Glutamatergic neuron (in vitro differentiated cells): ENCODE results near the gene NR1I3. TPM values are rescaled to one million over a fixed set of nuclear protein-coding genes. Genes with fewer than 3 reads are reported as not detected.

Experiments used
- DNase-seq: peaks from one replicate; pipeline ENCODE4 v3.0.0; 2022
- H3K27ac Mint-ChIP-seq: one replicate; pipeline ENCODE4 v1.8.0; 2020; ENCODE audit warnings: mild to moderate bottlenecking, mixed read lengths, inconsistent platforms; ENCODE audit not compliant: unreplicated experiment
- H3K27me3 Mint-ChIP-seq: one replicate; pipeline ENCODE4 v1.8.0; 2020; ENCODE audit warnings: mild to moderate bottlenecking, moderate library complexity, mixed read lengths, inconsistent platforms; ENCODE audit not compliant: unreplicated experiment
- H3K36me3 Mint-ChIP-seq: one replicate; pipeline ENCODE4 v1.8.0; 2020; ENCODE audit warnings: mild to moderate bottlenecking, mixed read lengths, inconsistent platforms; ENCODE audit not compliant: unreplicated experiment
- H3K4me1 Mint-ChIP-seq: one replicate; pipeline ENCODE4 v1.8.0; 2020; ENCODE audit warnings: mild to moderate bottlenecking, low read depth, mixed read lengths, inconsistent platforms; ENCODE audit not compliant: unreplicated experiment
- H3K4me3 Mint-ChIP-seq: one replicate; pipeline ENCODE4 v1.8.0; 2020; ENCODE audit warnings: mild to moderate bottlenecking, mixed read lengths, inconsistent platforms; ENCODE audit not compliant: unreplicated experiment
- H3K9me3 Mint-ChIP-seq: one replicate; pipeline ENCODE4 v1.8.0; 2020; ENCODE audit warnings: mild to moderate bottlenecking, moderate library complexity, mixed read lengths, inconsistent platforms; ENCODE audit not compliant: unreplicated experiment
- total RNA-seq: library from RNA; stranded (reverse); fragmentation: NEBNext Ultra II Directional; extraction: Animal tissue kit (Norgen Biotek cat#: 25700); gene quantifications from one replicate; pipeline ENCODE4 v1.2.1, GENCODE V29; 2021; ENCODE audit not compliant: unreplicated experiment
- TF ChIP-seq, protein P1 (sequence below): fragments of 200-600 bp; sonication (generic); IDR thresholded peaks from one replicate; pipeline ENCODE4 v1.5.0; 2021; ENCODE audit not compliant: partially characterized antibody, unreplicated experiment

NR1I3 gene
- total RNA-seq, 1 donor from 2014 or later = not detected

GRCh38 chr1:161198194-161198896, 39.7 kb downstream of the NR1I3 start:
- Mint-ChIP-seq H3K27me3 (peaks cover 4% of the 10 kb centered on the region), H3K27ac (peak overlapping the region; percentile 86), H3K4me3 (peak overlapping the region; percentile 82), H3K9me3 (peaks cover 6% of the 10 kb centered on the region), H3K36me3 (no peaks in the 10 kb centered on the region), H3K4me1 (peaks cover 19% of the 10 kb centered on the region)
- TF ChIP-seq, protein P1, sequence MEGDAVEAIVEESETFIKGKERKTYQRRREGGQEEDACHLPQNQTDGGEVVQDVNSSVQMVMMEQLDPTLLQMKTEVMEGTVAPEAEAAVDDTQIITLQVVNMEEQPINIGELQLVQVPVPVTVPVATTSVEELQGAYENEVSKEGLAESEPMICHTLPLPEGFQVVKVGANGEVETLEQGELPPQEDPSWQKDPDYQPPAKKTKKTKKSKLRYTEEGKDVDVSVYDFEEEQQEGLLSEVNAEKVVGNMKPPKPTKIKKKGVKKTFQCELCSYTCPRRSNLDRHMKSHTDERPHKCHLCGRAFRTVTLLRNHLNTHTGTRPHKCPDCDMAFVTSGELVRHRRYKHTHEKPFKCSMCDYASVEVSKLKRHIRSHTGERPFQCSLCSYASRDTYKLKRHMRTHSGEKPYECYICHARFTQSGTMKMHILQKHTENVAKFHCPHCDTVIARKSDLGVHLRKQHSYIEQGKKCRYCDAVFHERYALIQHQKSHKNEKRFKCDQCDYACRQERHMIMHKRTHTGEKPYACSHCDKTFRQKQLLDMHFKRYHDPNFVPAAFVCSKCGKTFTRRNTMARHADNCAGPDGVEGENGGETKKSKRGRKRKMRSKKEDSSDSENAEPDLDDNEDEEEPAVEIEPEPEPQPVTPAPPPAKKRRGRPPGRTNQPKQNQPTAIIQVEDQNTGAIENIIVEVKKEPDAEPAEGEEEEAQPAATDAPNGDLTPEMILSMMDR = no peak
- DNase-seq = peak; percentile 74

- no peak for DNase-seq
- Mint-ChIP-seq H3K27me3 (peaks cover 4% of the 10 kb centered on the region), H3K4me1 (peaks cover 20% of the 10 kb centered on the region), H3K9me3 (peaks cover 6% of the 10 kb centered on the region), H3K36me3 (no peaks in the 10 kb centered on the region), H3K4me3 (peak overlapping the region; percentile 82), H3K27ac (no peak overlapping the region)
- TF ChIP-seq, protein P1 = no peak
Measured at GRCh38 chr1:161197560-161198193, 40.3 kb downstream of the NR1I3 start.

DNA sequence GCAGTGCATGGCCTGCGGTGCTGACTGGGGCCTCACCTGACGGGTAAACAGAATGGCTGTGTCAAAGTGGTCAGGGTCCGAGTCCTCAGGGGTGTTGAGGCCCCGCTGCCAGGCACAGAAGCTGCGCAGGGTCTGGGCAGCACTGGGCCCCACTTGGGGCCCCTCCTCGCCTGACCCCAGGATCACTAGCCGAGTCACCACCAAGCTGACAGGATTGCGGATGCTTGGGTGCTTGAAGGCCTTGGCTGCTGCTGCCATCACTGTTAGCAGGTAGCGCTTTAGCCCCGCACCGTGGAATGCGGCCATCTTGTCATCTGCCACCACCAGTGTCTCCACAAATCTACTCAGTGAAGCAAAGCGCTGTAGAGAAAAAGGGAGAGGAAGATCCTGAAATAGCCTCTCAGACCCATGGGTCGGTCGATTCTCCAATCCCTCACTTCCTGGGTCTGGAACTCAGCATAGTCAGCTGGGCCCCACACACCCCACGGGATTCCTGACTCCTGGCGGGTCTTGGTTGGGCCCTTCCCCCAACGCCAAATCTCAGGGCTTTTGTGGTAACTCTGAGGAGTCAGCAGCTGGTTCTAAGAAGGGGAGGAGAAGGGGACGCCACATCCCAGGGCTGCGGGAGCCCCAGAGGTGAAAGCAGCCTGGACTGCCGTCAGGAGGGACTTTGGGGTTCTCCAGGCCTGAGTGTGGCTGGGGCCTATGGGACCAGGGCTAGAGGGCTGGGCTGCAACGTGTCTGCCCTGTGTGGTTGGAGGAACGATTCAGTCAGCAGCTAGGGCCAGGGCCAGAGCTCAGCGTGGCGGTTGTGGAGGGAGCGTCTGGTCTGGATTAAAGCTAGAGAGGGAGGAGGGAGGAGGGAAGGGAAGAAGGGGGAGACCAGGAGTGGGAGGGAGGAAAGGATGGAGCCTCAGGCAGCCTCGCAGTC, 41.2 kb downstream of the NR1I3 start:
- no peak overlapping the region for H3K27ac Mint-ChIP-seq
- no peaks in the 10 kb centered on the region for H3K36me3 Mint-ChIP-seq
- H3K4me1 Mint-ChIP-seq = peaks cover 24% of the 10 kb centered on the region
- TF ChIP-seq, protein P1 = no peak
- H3K27me3 Mint-ChIP-seq = peaks cover 8% of the 10 kb centered on the region
- peak overlapping the region; percentile 76 for H3K4me3 Mint-ChIP-seq
- DNase-seq = no peak
- peaks cover 4% of the 10 kb centered on the region for H3K9me3 Mint-ChIP-seq

- Mint-ChIP-seq H3K36me3 (no peaks in the 10 kb centered on the region), H3K9me3 (peaks cover 4% of the 10 kb centered on the region), H3K27ac (no peak overlapping the region), H3K27me3 (peaks cover 12% of the 10 kb centered on the region), H3K4me1 (peaks cover 27% of the 10 kb centered on the region), H3K4me3 (no peak overlapping the region)
- TF ChIP-seq, protein P1 = no peak
- no peak for DNase-seq
Measured at GRCh38 chr1:161196111-161196510, 41.9 kb downstream of the NR1I3 start.
